Measurements from ENCODE around the gene HOXB6. TPM values are rescaled to one million over a fixed set of nuclear protein-coding genes. Genes with fewer than 3 reads are reported as not detected.

Gene HOXB6
- total and polyA plus RNA-seq, 2 experiments from 2014 or later = 0.12 TPM; not detected in 1

- H3K4me3 ChIP-seq = peak overlapping the region; percentile 90
Measured at GRCh38 chr17:48546137-48546923, 58.5 kb downstream of the HOXB6 start.

More at GRCh38 chr17:48546137-48546923, 58.5 kb downstream of the HOXB6 start:
- Histone ChIP-seq H3K27ac (peak overlapping the region; percentile 98), H3K4me1 (ENCODE audit: low read depth) (peaks cover 49% of the 10 kb centered on the region), H3K9me3 (ENCODE audit: low read depth) (no peaks in the 10 kb centered on the region), H3K36me3 (peaks cover 7% of the 10 kb centered on the region), H3K27me3 (peaks cover 14% of the 10 kb centered on the region)
- no peak for TF ChIP-seq CTCF (IDR thresholded peaks at IDR 0.05; ENCODE audit: low read depth, low read length)
- DNase-seq (ENCODE audit: low read depth in 1 of 2, low spot score in 1 of 2) = peak; percentile 56 to 86

Other genes with a start within 250 kb of the HOXB6 start
- gene SKAP1, start 174.8 kb downstream of the HOXB6 start, total RNA-seq = 0.36 TPM in 1 of 2 replicates, not detected in the other
- gene SKAP1, start 174.8 kb downstream of the HOXB6 start, polyA plus RNA-seq = 0.65 TPM in 1 of 2 replicates, not detected in the other
- 5.9 and 6.6 TPM in 2 replicates for gene HOXB1, start 74.0 kb downstream of the HOXB6 start, total RNA-seq
- gene HOXB1, start 74.0 kb downstream of the HOXB6 start, polyA plus RNA-seq = 9.1 and 12.4 TPM in 2 replicates
- gene HOXB2, start 59.9 kb downstream of the HOXB6 start, total RNA-seq = 111 and 114 TPM in 2 replicates
- gene HOXB2, start 59.9 kb downstream of the HOXB6 start, polyA plus RNA-seq = 107 and 116 TPM in 2 replicates
- 12.2 and 12.5 TPM in 2 replicates for gene HOXB4, start 26.6 kb downstream of the HOXB6 start, total RNA-seq
- gene HOXB4, start 26.6 kb downstream of the HOXB6 start, polyA plus RNA-seq = 5.4 TPM in 2 replicates
- gene HOXB3, start 14.7 kb downstream of the HOXB6 start, total RNA-seq = 37.7 and 42.4 TPM in 2 replicates
- 24.7 and 24.9 TPM in 2 replicates for gene HOXB3, start 14.7 kb downstream of the HOXB6 start, polyA plus RNA-seq
- gene HOXB5, start 11.2 kb downstream of the HOXB6 start, total RNA-seq = 0.24 TPM in 1 of 2 replicates, not detected in the other
- 0.46 and 1.9 TPM in 2 replicates for gene HOXB5, start 11.2 kb downstream of the HOXB6 start, polyA plus RNA-seq
- gene HOXB7, start 6.0 kb upstream of the HOXB6 start, total RNA-seq = not detected in 2 replicates
- gene HOXB7, start 6.0 kb upstream of the HOXB6 start, polyA plus RNA-seq = 0.81 TPM in 1 of 2 replicates, not detected in the other
- gene HOXB8, start 10.3 kb upstream of the HOXB6 start, total RNA-seq = not detected in 2 replicates
- not detected in 2 replicates for gene HOXB8, start 10.3 kb upstream of the HOXB6 start, polyA plus RNA-seq
- not detected in 2 replicates for gene HOXB9, start 21.4 kb upstream of the HOXB6 start, total RNA-seq
- gene HOXB9, start 21.4 kb upstream of the HOXB6 start, polyA plus RNA-seq = not detected in 2 replicates
- not detected in 2 replicates for gene PRAC1, start 117.5 kb upstream of the HOXB6 start, total RNA-seq
- gene PRAC1, start 117.5 kb upstream of the HOXB6 start, polyA plus RNA-seq = not detected in 2 replicates
- not detected in 2 replicates for gene PRAC2, start 118.2 kb upstream of the HOXB6 start, total RNA-seq
- gene PRAC2, start 118.2 kb upstream of the HOXB6 start, polyA plus RNA-seq = not detected in 2 replicates
- gene HOXB13, start 123.8 kb upstream of the HOXB6 start, total RNA-seq = not detected in 2 replicates
- gene HOXB13, start 123.8 kb upstream of the HOXB6 start, polyA plus RNA-seq = not detected in 2 replicates
- 0.03 TPM in 1 of 2 replicates, not detected in the other for gene TTLL6, start 212.2 kb upstream of the HOXB6 start, total RNA-seq
- gene TTLL6, start 212.2 kb upstream of the HOXB6 start, polyA plus RNA-seq = not detected in 2 replicates
- gene CALCOCO2, start 226.0 kb upstream of the HOXB6 start, total RNA-seq = 23.8 and 35.3 TPM in 2 replicates
- 38.6 and 56.4 TPM in 2 replicates for gene CALCOCO2, start 226.0 kb upstream of the HOXB6 start, polyA plus RNA-seq

Measured in cardiac muscle cell (in vitro differentiated cells and primary cell).